A549 (cell line): ENCODE data around the gene ERAP2. TPM values are rescaled to one million over a fixed set of nuclear protein-coding genes. Genes with fewer than 3 reads are reported as not detected.

Experiments
- ATAC-seq, 2 experiments: fragments of 200-7000 bp in 1 of 2; fragments of >200 bp in 1 of 2; cut with Nextera tagmentation in 1 of 2; cut with Tn5 transposase in 1 of 2; 3 replicates each; pipeline versions ENCODE4 v1.8.0 to v1.9.1; 2018 to 2020; ENCODE audit warnings: mild to moderate bottlenecking in 1 of 2, moderate library complexity in 1 of 2
- CTCF ChIA-PET: fragments of 300-600 bp; sonication (Branson Sonifier 250); formaldehyde crosslinking; extraction: SDS; loops from one replicate; lab custom pipeline; 2021; ENCODE audit warnings: antibody characterized with exemption, inconsistent platforms; lab: Yijun Ruan, JAX
- POLR2A ChIA-PET: fragments of 350-600 bp; formaldehyde crosslinking; extraction: SDS; loops from one replicate; lab custom pipeline; 2021; ENCODE audit warnings: antibody characterized with exemption, inconsistent platforms; lab: Yijun Ruan, JAX
- DNase-seq, 2 experiments: peaks; one replicate each; pipeline versions ENCODE4 v3.0.0 to v3.0.0-alpha.2; 2011 to 2016; ENCODE audit warnings: low read depth in 1 of 2, low spot score in 1 of 2
- FAIRE-seq: peaks from 2 replicates; lab custom pipeline; 2011; peaks lifted over from hg19 to GRCh38; lab: Jason Lieb, UNC
- H3K27ac ChIP-seq, 2 experiments: fragments of >200 bp; sonication (Bioruptor Twin); formaldehyde crosslinking; 3 replicates each; pipeline ENCODE4 v1.5.1; 2016 to 2017
- H3K4me1 ChIP-seq: fragments of >200 bp; sonication (Bioruptor Twin); formaldehyde crosslinking; 3 replicates; pipeline ENCODE4 v1.6.1; 2016
- H3K4me2 ChIP-seq: fragments of >200 bp; sonication (Bioruptor Twin); formaldehyde crosslinking; 3 replicates; pipeline ENCODE4 v1.6.1; 2016
- H3K4me3 ChIP-seq: fragments of >200 bp; sonication (Bioruptor Twin); formaldehyde crosslinking; 3 replicates; pipeline ENCODE4 v1.5.1; 2016
- H3K9me3 ChIP-seq: fragments of >200 bp; sonication (Bioruptor Twin); formaldehyde crosslinking; 3 replicates; pipeline ENCODE4 v1.6.1; 2016
- CEBPB ChIP-seq, 2 experiments: fragments of >200 bp in 1 of 2; sonication (Bioruptor Twin) in 1 of 2; formaldehyde crosslinking in 1 of 2; IDR thresholded peaks; 2 replicates each; pipeline ENCODE4 v1.6.1; 2012 to 2016
- CHD4 ChIP-seq: fragments of 200-600 bp; sonication (generic); IDR thresholded peaks from 2 replicates; pipeline ENCODE4 v1.6.1; 2016; ENCODE audit warnings: antibody characterized with exemption, mild to moderate bottlenecking, borderline replicate concordance
- CTCF ChIP-seq: fragments of >200 bp; sonication (Bioruptor Twin); formaldehyde crosslinking; IDR thresholded peaks from 3 replicates; pipeline ENCODE4 v1.5.1; 2016
- ESRRA ChIP-seq: fragments of 150-350 bp; IDR thresholded peaks from 2 replicates; pipeline ENCODE4 v1.6.1; 2014; ENCODE audit warnings: mild to moderate bottlenecking, low read length, borderline replicate concordance
- FOSL2 ChIP-seq, 2 experiments: fragments of 450-650 bp in 1 of 2; fragments of >200 bp in 1 of 2; sonication (Bioruptor Twin) in 1 of 2; formaldehyde crosslinking; IDR thresholded peaks; 2 replicates each; pipeline versions ENCODE4 v1.5.0 to v1.6.1; 2016 to 2020; ENCODE audit warnings: mild to moderate bottlenecking in 1 of 2, moderate library complexity in 1 of 2
- HDAC2 ChIP-seq: fragments of 200-600 bp; sonication (generic); IDR thresholded peaks from 2 replicates; pipeline ENCODE4 v1.6.1; 2016
- HOXA7 ChIP-seq: fragments of 250-450 bp; sonication (Bioruptor Pico); IDR thresholded peaks from 2 replicates; pipeline ENCODE4 v1.5.0; 2020; ENCODE audit warnings: mild to moderate bottlenecking, moderate library complexity
- JUN ChIP-seq, 2 experiments: fragments of >200 bp; sonication (Bioruptor Twin); formaldehyde crosslinking; IDR thresholded peaks; 2 replicates in 1 of 2; 3 replicates in 1 of 2; pipeline ENCODE4 v1.6.1; 2016 to 2017
- JUNB ChIP-seq: fragments of >200 bp; sonication (Bioruptor Twin); formaldehyde crosslinking; IDR thresholded peaks from 2 replicates; pipeline ENCODE4 v1.6.1; 2016
- NFE2L2 ChIP-seq: fragments of 150-350 bp; conservative IDR thresholded peaks from 2 replicates; pipeline ENCODE4 v1.6.1; 2014; ENCODE audit warnings: low read length
- POLR2A ChIP-seq: IDR thresholded peaks from 2 replicates; pipeline ENCODE4 v1.6.1; 2012; ENCODE audit warnings: mild to moderate bottlenecking, low read length
- RARB ChIP-seq: fragments of 250-450 bp; sonication (Bioruptor Pico); IDR thresholded peaks from 2 replicates; pipeline ENCODE4 v1.8.0; 2021; ENCODE audit warnings: mild to moderate bottlenecking, moderate library complexity
- SMC3 ChIP-seq: fragments of >200 bp; sonication (Bioruptor Twin); formaldehyde crosslinking; IDR thresholded peaks from 3 replicates; pipeline ENCODE4 v1.6.1; 2018; ENCODE audit warnings: inconsistent platforms
- SREBF2 ChIP-seq: fragments of 450-650 bp; IDR thresholded peaks from 2 replicates; pipeline ENCODE4 v1.6.1; 2014; ENCODE audit warnings: mild to moderate bottlenecking, moderate library complexity
- TFCP2L1 ChIP-seq: fragments of 250-450 bp; sonication (Bioruptor Pico); IDR thresholded peaks from 2 replicates; pipeline ENCODE4 v1.5.0; 2021; ENCODE audit warnings: mild to moderate bottlenecking
- WGBS: methylation state at CpG from one replicate; pipeline ENCODE4 v1.1.6; 2017; ENCODE audit errors: missing lambda C conversion rate; 5-methylcytosine and 5-hydroxymethylcytosine counted together
- polyA plus RNA-seq, 4 experiments: library from polyadenylated mRNA; depleted of rRNA in 3 of 4; stranded (reverse); fragments of >200 nt; fragmentation: RNase III in 1 of 4; extraction: RNeasy Plus Mini Kit Qiagen cat#74134 plus additional on column Dnase treatment in 1 of 4; gene quantifications; 2 replicates in 3 of 4; 3 replicates in 1 of 4; pipeline ENCODE4 v1.2.3, GENCODE V29; 2011 to 2017
- TF ChIP-seq, protein P1 (sequence below): IDR thresholded peaks from 2 replicates; pipeline ENCODE4 v1.6.1; 2012
- TF ChIP-seq, protein P2 (sequence below): fragments of >200 bp; sonication (Bioruptor Twin); formaldehyde crosslinking; IDR thresholded peaks from 3 replicates; pipeline ENCODE4 v1.6.1; 2016

The ERAP2 gene
- polyA plus RNA-seq, 2 of the 4 experiments (the other 2 are of a cell fraction): 1.0 to 2.2 TPM

DNA sequence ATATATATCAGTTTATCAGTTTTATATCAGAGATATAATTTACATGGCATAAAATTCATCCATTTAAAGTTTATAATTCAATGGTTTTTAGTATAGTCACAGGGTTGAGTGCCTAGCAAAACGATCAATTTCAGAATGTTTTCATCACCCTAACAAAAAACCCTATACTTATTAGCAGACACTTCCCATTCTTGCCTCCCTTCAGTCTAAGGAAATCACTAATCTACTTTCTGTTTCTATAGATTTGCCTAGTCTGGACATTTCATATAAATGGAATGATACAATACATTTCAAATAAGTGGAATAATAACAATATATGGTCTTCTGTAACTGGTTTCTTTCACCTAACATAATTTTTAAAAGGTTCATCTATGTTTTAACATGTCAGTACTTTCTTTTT lies 50.0 kb downstream of the ERAP2 start:
- CTCF ChIA-PET: no interaction called here
- Histone ChIP-seq H3K27ac (no peak overlapping the region), H3K4me1 (no peaks in the 10 kb centered on the region), H3K4me3 (no peak overlapping the region), H3K9me3 (no peaks in the 10 kb centered on the region), H3K4me2 (no peak overlapping the region)
- no peak for TF ChIP-seq CTCF
- ATAC-seq (no peak), DNase-seq (no peak), FAIRE-seq (no peak)
- POLR2A ChIA-PET: no interaction called here
- 32% methylated on average over 1 of the region's 1 CpG for WGBS

DNA sequence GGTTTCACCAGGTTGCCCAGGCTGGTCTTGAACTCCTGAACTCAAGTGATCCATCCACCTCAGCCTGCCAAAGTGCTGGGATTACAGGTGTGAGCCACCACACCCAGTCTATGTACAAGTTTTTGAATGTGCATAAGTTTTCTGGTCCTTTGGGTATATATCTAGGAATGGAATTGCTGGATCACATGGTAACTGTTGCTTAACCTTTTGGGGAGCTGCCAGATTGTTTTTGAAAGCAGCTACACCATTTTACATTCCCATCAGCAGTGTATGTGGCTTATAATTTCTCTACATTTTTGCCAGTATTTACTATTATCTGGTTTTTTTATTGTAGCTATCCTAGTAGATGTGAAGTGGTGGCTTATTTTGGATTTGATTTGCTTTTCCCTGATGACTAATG lies 50.7 kb downstream of the ERAP2 start:
- DNase-seq: no peak
- H3K4me2 ChIP-seq: no peak overlapping the region
- TF ChIP-seq POLR2A (no peak), CEBPB (IDR thresholded peaks at IDR 0.05) (0 out of 4 replicates have a peak, but pooled peaks of 1 of the 2 experiments have one; percentile 26)
- TF ChIP-seq, all 56 proteins: peak for 1
- Histone ChIP-seq H3K4me3 (no peak overlapping the region), H3K27ac (no peak overlapping the region), H3K4me1 (no peaks in the 10 kb centered on the region), H3K9me3 (no peaks in the 10 kb centered on the region)
- ChIA-PET CTCF (no interaction called here), POLR2A (no interaction called here)
- ATAC-seq (no peak), FAIRE-seq (no peak)

DNA sequence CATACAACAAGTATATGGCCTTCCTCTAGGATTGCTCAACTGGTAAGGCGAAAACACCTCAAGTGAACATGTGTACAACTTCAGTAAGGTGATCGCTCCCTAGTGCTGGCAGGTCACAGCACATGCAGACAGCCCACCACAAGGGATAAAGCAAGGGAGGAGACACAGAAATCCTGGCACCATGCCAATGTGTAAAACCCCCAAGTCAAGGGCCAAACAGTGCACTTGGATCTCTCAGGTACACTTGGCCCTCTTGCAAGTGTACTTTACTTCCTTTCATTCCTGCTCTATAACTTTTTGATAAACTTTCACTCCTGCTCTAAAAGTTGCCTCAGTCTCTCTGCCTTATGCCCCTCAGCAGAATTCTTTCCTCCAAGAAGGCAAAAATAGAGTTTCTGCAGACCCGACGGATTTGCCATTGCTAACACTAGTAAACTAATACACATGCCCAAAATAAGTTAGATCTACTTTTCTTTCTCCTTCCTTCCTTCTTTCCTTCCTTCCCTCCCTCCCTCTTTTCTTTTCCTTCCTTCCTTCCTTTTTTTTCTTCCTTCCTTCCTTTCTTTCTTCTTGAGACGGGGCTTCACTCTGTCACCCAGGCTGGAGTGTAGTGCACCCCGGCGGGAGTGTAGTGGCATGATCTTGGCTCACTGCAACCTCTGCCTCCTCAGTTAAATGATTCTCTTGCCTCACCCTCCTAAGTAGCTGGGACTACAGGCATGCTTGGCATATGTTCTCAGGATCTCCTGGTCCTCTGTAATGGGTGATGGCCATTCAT lies 52.8 kb downstream of the ERAP2 start:
- no peak for FAIRE-seq
- no peak overlapping the region for H3K4me3 ChIP-seq
- WGBS: 86% methylated on average over 7 of the region's 7 CpGs

GRCh38 chr5:96930058-96930457 lies 53.8 kb downstream of the ERAP2 start:
- no peak for TF ChIP-seq CHD4
- TF ChIP-seq, protein P1, sequence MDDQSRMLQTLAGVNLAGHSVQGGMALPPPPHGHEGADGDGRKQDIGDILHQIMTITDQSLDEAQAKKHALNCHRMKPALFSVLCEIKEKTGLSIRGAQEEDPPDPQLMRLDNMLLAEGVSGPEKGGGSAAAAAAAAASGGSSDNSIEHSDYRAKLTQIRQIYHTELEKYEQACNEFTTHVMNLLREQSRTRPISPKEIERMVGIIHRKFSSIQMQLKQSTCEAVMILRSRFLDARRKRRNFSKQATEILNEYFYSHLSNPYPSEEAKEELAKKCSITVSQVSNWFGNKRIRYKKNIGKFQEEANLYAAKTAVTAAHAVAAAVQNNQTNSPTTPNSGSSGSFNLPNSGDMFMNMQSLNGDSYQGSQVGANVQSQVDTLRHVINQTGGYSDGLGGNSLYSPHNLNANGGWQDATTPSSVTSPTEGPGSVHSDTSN: no peak
- no peak for TF ChIP-seq HDAC2
- TF ChIP-seq HOXA7 (CRISPR knock-in tag): no peak
- no peak for TF ChIP-seq RARB (CRISPR knock-in tag)
- no peak for TF ChIP-seq NFE2L2
- no peak for TF ChIP-seq JUNB
- TF ChIP-seq FOSL2 (IDR thresholded peaks at IDR 0.05): no peak
- no peak for TF ChIP-seq FOSL2 (CRISPR knock-in tag; IDR thresholded peaks at IDR 0.05)
- TF ChIP-seq ESRRA: no peak
- no peak for FAIRE-seq
- Histone ChIP-seq H3K9me3 (no peaks in the 10 kb centered on the region), H3K27ac (no peak overlapping the region), H3K4me2 (no peak overlapping the region), H3K4me1 (peaks cover 10% of the 10 kb centered on the region), H3K4me3 (no peak overlapping the region)
- ChIA-PET CTCF (interaction anchor here (0.8 kb wide), 1 partner anchor 61 kb away, joined by 3 read pairs; no protein-coding TSS in a partner anchor), POLR2A (no interaction called here)
- ATAC-seq: no peak
- no peak for DNase-seq
- WGBS: 96% methylated on average over 3 of the region's 3 CpGs

More for the DNA sequence above, 52.8 kb downstream of the ERAP2 start:
- Histone ChIP-seq H3K9me3 (no peaks in the 10 kb centered on the region), H3K4me1 (peaks cover 10% of the 10 kb centered on the region), H3K4me2 (no peak overlapping the region), H3K27ac (no peak overlapping the region)
- TF ChIP-seq JUN (IDR thresholded peaks at IDR 0.05) (no peak), TFCP2L1 (CRISPR knock-in tag) (no peak), SREBF2 (no peak), RARB (CRISPR knock-in tag) (no peak), SMC3 (no peak)
- TF ChIP-seq, protein P2, sequence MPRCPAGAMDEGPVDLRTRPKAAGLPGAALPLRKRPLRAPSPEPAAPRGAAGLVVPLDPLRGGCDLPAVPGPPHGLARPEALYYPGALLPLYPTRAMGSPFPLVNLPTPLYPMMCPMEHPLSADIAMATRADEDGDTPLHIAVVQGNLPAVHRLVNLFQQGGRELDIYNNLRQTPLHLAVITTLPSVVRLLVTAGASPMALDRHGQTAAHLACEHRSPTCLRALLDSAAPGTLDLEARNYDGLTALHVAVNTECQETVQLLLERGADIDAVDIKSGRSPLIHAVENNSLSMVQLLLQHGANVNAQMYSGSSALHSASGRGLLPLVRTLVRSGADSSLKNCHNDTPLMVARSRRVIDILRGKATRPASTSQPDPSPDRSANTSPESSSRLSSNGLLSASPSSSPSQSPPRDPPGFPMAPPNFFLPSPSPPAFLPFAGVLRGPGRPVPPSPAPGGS: no peak
- ChIA-PET CTCF (no interaction called here), POLR2A (no interaction called here)
- DNase-seq: no peak
- no peak for ATAC-seq
